PFSK-1 (cell line): ENCODE data around the gene DNAH8.

Source experiments
- FOXP2 ChIP-seq: optimal IDR thresholded peaks from 2 replicates; pipeline ENCODE3; 2011; ENCODE audit warnings: borderline replicate concordance, control low read depth, inconsistent platforms; ENCODE audit not compliant: insufficient read depth; ENCODE audit errors: extremely low read length, extremely low read depth
- POLR2AphosphoS5 ChIP-seq: IDR thresholded peaks from 2 replicates; pipeline ENCODE4 v1.6.1; 2012; ENCODE audit warnings: low read depth, mild to moderate bottlenecking, control low read depth, low read length, moderate library complexity
- REST ChIP-seq, 2 experiments: IDR thresholded peaks; 2 replicates each; pipeline versions ENCODE4 v1.6.1 to v1.8.0; 2011 to 2012; ENCODE audit warnings: low read depth in 2 of 2, low read length in 2 of 2, control low read depth in 1 of 2, inconsistent platforms in 1 of 2, mild to moderate bottlenecking in 1 of 2, moderate library complexity in 1 of 2; ENCODE audit not compliant: insufficient read depth in 1 of 2
- SIN3A ChIP-seq: IDR thresholded peaks from 2 replicates; pipeline ENCODE4 v1.6.1; 2012; ENCODE audit warnings: mild to moderate bottlenecking, low read length, moderate library complexity, borderline replicate concordance; ENCODE audit not compliant: insufficient read depth
- TAF1 ChIP-seq: IDR thresholded peaks from 2 replicates; pipeline ENCODE4 v1.6.1; 2012; ENCODE audit warnings: low read length, control low read depth, borderline replicate concordance; ENCODE audit not compliant: insufficient read depth

DNAH8 gene

GRCh38 chr6:38937839-38938613, 222.9 kb downstream of the DNAH8 start:
- TF ChIP-seq REST (IDR thresholded peaks at IDR 0.05; ENCODE audit: insufficient read depth in 1 of 2, low read depth in 2 of 2, low read length in 2 of 2) (no peak), TAF1 (no peak), POLR2AphosphoS5 (no peak), FOXP2 (no peak), SIN3A (no peak)

- TF ChIP-seq TAF1 (no peak), SIN3A (no peak), FOXP2 (no peak), POLR2AphosphoS5 (no peak), REST (IDR thresholded peaks at IDR 0.05; ENCODE audit: insufficient read depth in 1 of 2, low read depth in 2 of 2, low read length in 2 of 2) (no peak)
Measured at GRCh38 chr6:38938741-38939140, 223.6 kb downstream of the DNAH8 start.

GRCh38 chr6:38942442-38942841, 227.3 kb downstream of the DNAH8 start:
- TF ChIP-seq FOXP2 (no peak), SIN3A (no peak), REST (IDR thresholded peaks at IDR 0.05; ENCODE audit: insufficient read depth in 1 of 2, low read depth in 2 of 2, low read length in 2 of 2) (no peak), POLR2AphosphoS5 (no peak), TAF1 (no peak)

GRCh38 chr6:38942965-38943364, 227.9 kb downstream of the DNAH8 start:
- TF ChIP-seq SIN3A: no peak
- no peak for TF ChIP-seq FOXP2
- no peak for TF ChIP-seq TAF1
- TF ChIP-seq POLR2AphosphoS5: no peak
- TF ChIP-seq REST (IDR thresholded peaks at IDR 0.05; ENCODE audit: insufficient read depth in 1 of 2, low read depth in 2 of 2, low read length in 2 of 2): no peak
